ENCODE measurements around the gene WAC. TPM values are rescaled to one million over a fixed set of nuclear protein-coding genes. Genes with fewer than 3 reads are reported as not detected.
"Not testable (repeated sequence)": the region's sequence is repeated elsewhere in the genome, so short reads cannot be mapped to it uniquely, and the experiment has no call there.

WAC gene
- total RNA-seq, 1 experiment from 2014 or later, result 142 TPM

- no peak for DNase-seq
- Histone ChIP-seq H3K36me3 (peaks cover 84% of the 10 kb centered on the region), H3K9me3 (replicated peaks) (no peaks in the 10 kb centered on the region), H3K27ac (no peak overlapping the region), H3K4me3 (no peak overlapping the region), H3K4me1 (no peaks in the 10 kb centered on the region; the same call in 1 of the 2 replicates), H3K27me3 (no peaks in the 10 kb centered on the region)
These were observed 62.7 kb downstream of the WAC start for GRCh38 chr10:28595613-28596012.

- H3K9me3 ChIP-seq (replicated peaks), result no peaks in the 10 kb centered on the region
- DNase-seq, result no peak
- H3K36me3 ChIP-seq, result peaks cover 67% of the 10 kb centered on the region
- H3K27ac ChIP-seq, result no peak overlapping the region
- no peaks in the 10 kb centered on the region for H3K4me1 ChIP-seq
- H3K27me3 ChIP-seq, result no peaks in the 10 kb centered on the region
- H3K4me3 ChIP-seq, result no peak overlapping the region
These were observed 67.1 kb downstream of the WAC start for GRCh38 chr10:28600056-28600455.

DNA sequence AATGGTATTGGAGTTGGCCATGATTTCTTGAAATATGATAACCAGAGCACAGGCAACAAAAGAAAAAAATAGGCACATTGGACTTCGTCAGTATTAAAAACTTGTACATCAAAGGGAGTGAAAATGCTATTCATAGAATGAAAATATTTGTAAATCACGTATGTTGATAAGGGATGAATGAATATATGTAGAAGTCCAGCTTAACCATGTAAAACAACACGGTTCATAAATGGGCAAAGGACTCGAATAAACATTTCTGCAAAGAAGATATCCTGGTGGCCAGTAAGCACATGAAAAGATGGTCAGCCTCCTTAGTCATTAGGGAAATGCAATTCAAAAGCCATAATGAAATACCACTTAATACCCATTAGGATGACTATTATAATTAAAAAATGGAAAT is 68.1 kb downstream of the WAC start:
- Histone ChIP-seq H3K4me3 (no peak overlapping the region), H3K9me3 (replicated peaks) (no peaks in the 10 kb centered on the region), H3K4me1 (no peaks in the 10 kb centered on the region), H3K27ac (no peak overlapping the region), H3K36me3 (peaks cover 70% of the 10 kb centered on the region), H3K27me3 (no peaks in the 10 kb centered on the region)
- DNase-seq, result no peak

DNA sequence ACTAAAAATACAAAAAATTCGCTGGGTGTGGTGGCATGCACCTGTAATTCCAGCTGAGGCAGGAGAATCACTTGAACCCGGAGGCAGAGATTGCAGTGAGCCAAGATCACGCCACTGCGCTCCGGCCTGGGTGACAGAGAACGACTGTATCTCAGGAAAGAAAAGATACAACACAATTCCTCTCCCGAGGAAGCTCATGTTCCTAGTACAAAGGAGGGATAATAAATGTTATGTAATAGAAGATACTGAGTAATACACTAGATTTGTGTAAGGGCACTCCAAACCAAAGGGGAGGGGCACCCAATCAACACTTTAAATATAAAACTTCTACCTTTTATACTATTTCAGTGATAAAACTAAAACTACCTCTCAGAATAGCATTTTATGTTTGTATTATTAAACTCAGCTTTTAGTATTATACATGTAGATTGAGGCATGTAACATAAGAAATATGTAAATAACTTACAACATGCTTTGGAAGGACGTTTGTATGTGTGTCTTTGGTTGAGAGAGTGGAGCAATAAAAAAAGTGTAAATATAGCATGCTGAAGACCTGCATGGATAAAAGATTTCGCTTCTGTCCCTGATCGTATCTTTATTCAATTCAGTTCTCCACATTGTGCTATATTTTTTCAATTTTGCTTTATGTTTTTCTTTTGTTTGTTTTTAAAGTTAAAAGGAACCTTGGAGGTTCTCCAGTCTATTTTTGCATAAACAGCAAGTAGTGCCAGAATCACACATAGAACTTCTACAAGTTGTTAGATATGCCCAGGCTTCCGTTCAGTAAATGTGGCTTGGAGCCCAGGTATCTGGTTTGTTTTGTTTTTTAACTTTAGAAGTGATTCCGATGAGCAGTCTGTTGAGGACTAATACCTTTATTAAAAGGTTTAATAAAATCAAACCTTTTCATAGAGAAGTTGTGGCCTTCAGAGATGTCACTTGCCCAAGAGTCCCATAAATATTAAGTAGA is 71.9 kb downstream of the WAC start:
- H3K27ac ChIP-seq, result no peak overlapping the region
- H3K36me3 ChIP-seq, result peaks cover 57% of the 10 kb centered on the region
- DNase-seq, result no peak
- no peak overlapping the region for H3K4me3 ChIP-seq
- no peaks in the 10 kb centered on the region for H3K27me3 ChIP-seq
- H3K4me1 ChIP-seq, result no peaks in the 10 kb centered on the region
- no peaks in the 10 kb centered on the region for H3K9me3 ChIP-seq (replicated peaks)

DNA sequence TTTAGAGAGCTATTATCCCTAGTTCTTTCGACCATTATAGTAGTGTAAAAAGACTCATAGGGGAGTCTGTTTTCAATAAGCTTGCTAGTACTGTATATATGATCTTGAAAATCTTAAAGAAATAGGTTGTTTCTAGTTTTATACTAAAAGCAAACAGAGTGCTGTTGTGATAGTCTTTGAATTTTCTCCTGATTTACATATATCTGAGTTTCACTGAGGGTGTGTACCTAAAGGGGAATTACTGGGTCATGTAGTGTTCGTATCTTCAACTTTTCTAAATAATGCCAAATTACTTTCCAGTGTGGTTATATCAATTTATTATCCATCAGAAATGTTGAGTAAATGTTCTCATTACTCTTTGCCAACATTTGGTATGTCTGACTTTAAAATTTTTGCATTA is 73.7 kb downstream of the WAC start:
- Histone ChIP-seq H3K4me1 (no peaks in the 10 kb centered on the region), H3K4me3 (no peak overlapping the region), H3K27ac (no peak overlapping the region), H3K9me3 (replicated peaks) (no peaks in the 10 kb centered on the region), H3K36me3 (peaks cover 55% of the 10 kb centered on the region), H3K27me3 (no peaks in the 10 kb centered on the region)
- no peak for DNase-seq

- H3K27me3 ChIP-seq, H3K4me3 ChIP-seq: not testable (repeated sequence)
- peaks cover 71% of the 10 kb centered on the region for H3K36me3 ChIP-seq
These were observed 76.7 kb downstream of the WAC start for GRCh38 chr10:28609636-28610035.

GRCh38 chr10:28612877-28613276 is 80.0 kb downstream of the WAC start:
- H3K9me3 ChIP-seq (replicated peaks), result no peaks in the 10 kb centered on the region
- DNase-seq, result no peak
- no peak overlapping the region for H3K27ac ChIP-seq
- H3K4me1 ChIP-seq, result no peaks in the 10 kb centered on the region
- peaks cover 89% of the 10 kb centered on the region for H3K36me3 ChIP-seq
- H3K4me3 ChIP-seq, result no peak overlapping the region
- H3K27me3 ChIP-seq, result no peaks in the 10 kb centered on the region

More at GRCh38 chr10:28609636-28610035, 76.7 kb downstream of the WAC start:
- not testable (repeated sequence) for H3K27ac ChIP-seq; H3K9me3 ChIP-seq (replicated peaks); DNase-seq; H3K4me1 ChIP-seq

- DNase-seq, result no peak
- H3K9me3 ChIP-seq (replicated peaks), result no peaks in the 10 kb centered on the region
- H3K27me3 ChIP-seq, result no peaks in the 10 kb centered on the region
- H3K4me1 ChIP-seq, result no peaks in the 10 kb centered on the region
- H3K36me3 ChIP-seq, result peaks cover 89% of the 10 kb centered on the region
- H3K4me3 ChIP-seq, result no peak overlapping the region
- no peak overlapping the region for H3K27ac ChIP-seq
These were observed 83.6 kb downstream of the WAC start for GRCh38 chr10:28616514-28616913.

- no peak for DNase-seq
- peaks cover 70% of the 10 kb centered on the region for H3K36me3 ChIP-seq
- H3K9me3 ChIP-seq (replicated peaks), result no peaks in the 10 kb centered on the region
These were observed 86.5 kb downstream of the WAC start for GRCh38 chr10:28619455-28619854.

DNA sequence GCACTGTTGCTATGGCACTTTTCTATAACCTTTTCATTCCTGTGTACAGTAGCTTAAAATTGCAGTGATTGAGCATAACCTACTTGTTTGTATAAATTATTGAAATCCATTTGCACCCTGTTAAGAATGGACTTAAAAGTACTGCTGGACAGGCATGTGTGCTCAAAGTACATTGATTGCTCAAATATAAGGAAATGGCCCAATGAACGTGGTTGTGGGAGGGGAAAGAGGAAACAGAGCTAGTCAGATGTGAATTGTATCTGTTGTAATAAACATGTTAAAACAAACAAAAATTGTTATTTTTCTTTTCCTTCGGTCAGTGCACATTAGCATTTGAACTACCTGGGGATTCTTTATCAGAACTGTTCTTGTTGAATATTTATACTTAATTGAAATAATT is 87.3 kb downstream of the WAC start:
- no peak for DNase-seq
- Histone ChIP-seq H3K4me3 (no peak overlapping the region), H3K9me3 (replicated peaks) (no peaks in the 10 kb centered on the region), H3K27me3 (no peaks in the 10 kb centered on the region), H3K4me1 (no peaks in the 10 kb centered on the region), H3K36me3 (peaks cover 62% of the 10 kb centered on the region), H3K27ac (no peak overlapping the region)

More at GRCh38 chr10:28619455-28619854, 86.5 kb downstream of the WAC start:
- no peak overlapping the region for H3K4me3 ChIP-seq
- H3K27me3 ChIP-seq, result no peaks in the 10 kb centered on the region
- H3K27ac ChIP-seq, result no peak overlapping the region
- H3K4me1 ChIP-seq, result no peaks in the 10 kb centered on the region

- Histone ChIP-seq H3K27ac (no peak overlapping the region), H3K36me3 (peaks cover 31% of the 10 kb centered on the region), H3K9me3 (replicated peaks) (no peaks in the 10 kb centered on the region), H3K4me1 (no peaks in the 10 kb centered on the region), H3K27me3 (no peaks in the 10 kb centered on the region; the same call in 1 of the 2 replicates), H3K4me3 (no peak overlapping the region)
- no peak for DNase-seq
These were observed 90.6 kb downstream of the WAC start for GRCh38 chr10:28623483-28623882.

- Histone ChIP-seq H3K4me1 (no peaks in the 10 kb centered on the region), H3K9me3 (replicated peaks) (no peaks in the 10 kb centered on the region), H3K27me3 (no peaks in the 10 kb centered on the region; the same call in 1 of the 2 replicates), H3K36me3 (peaks cover 25% of the 10 kb centered on the region), H3K27ac (no peak overlapping the region), H3K4me3 (no peak overlapping the region)
- no peak for DNase-seq
These were observed 91.4 kb downstream of the WAC start for GRCh38 chr10:28624351-28624750.

GRCh38 chr10:28627102-28627501 is 94.2 kb downstream of the WAC start:
- H3K27ac ChIP-seq, result no peak overlapping the region
- no peak for DNase-seq
- no peaks in the 10 kb centered on the region for H3K9me3 ChIP-seq (replicated peaks)

GRCh38 chr10:28628184-28628893 is 95.4 kb downstream of the WAC start:
- Histone ChIP-seq H3K9me3 (replicated peaks) (no peaks in the 10 kb centered on the region), H3K4me1 (no peaks in the 10 kb centered on the region), H3K27ac (no peak overlapping the region), H3K27me3 (no peaks in the 10 kb centered on the region; the same call in 1 of the 2 replicates), H3K4me3 (no peak overlapping the region), H3K36me3 (no peaks in the 10 kb centered on the region)
- DNase-seq, result peak; percentile 73 to 87

More at GRCh38 chr10:28627102-28627501, 94.2 kb downstream of the WAC start:
- Histone ChIP-seq H3K4me1 (no peaks in the 10 kb centered on the region), H3K4me3 (no peak overlapping the region), H3K27me3 (no peaks in the 10 kb centered on the region; the same call in 1 of the 2 replicates), H3K36me3 (no peaks in the 10 kb centered on the region)

Data from SJCRH30 (cell line).